Astrocyte of the cerebellum (primary cell): ENCODE measurements around the gene ENC1.
A peak's percentile ranks its signal among the peaks of the same experiment; 100 is the strongest.

Experiments
- DNase-seq: peaks from one replicate; pipeline ENCODE4 v3.0.0-alpha.2; 2011; ENCODE audit warnings: low read depth
- H3K4me3 ChIP-seq: 2 replicates; pipeline ENCODE4 v1.5.1; 2011; ENCODE audit warnings: mild to moderate bottlenecking, low read depth, low read length, moderate library complexity
- CTCF ChIP-seq: IDR thresholded peaks from 2 replicates; pipeline ENCODE4 v1.5.1; 2012; ENCODE audit warnings: low read length, low read depth, moderate library complexity, mild to moderate bottlenecking; ENCODE audit errors: missing control alignments
- in situ Hi-C: cut with HindIII; loops from 2 replicates; pipeline ENCODE4 v1.10.0; 2017; ENCODE audit warnings: low sequenced_read_pairs

Gene ENC1

GRCh38 chr5:74673011-74673790, 32.7 kb upstream of the ENC1 start:
- TF ChIP-seq CTCF = peak; percentile 21
- peak; percentile 39 for DNase-seq
- in situ Hi-C loops = loop anchor here (25.0 kb wide), 1 partner anchor 1086 kb away; no protein-coding TSS in a partner anchor
- H3K4me3 ChIP-seq = no peak overlapping the region

GRCh38 chr5:74672215-74672877, 31.8 kb upstream of the ENC1 start:
- in situ Hi-C loops = loop anchor here (25.0 kb wide), 1 partner anchor 1085 kb away; no protein-coding TSS in a partner anchor
- no peak for TF ChIP-seq CTCF
- H3K4me3 ChIP-seq = no peak overlapping the region
- DNase-seq = no peak

GRCh38 chr5:74670396-74671038, 30.0 kb upstream of the ENC1 start:
- DNase-seq = no peak
- H3K4me3 ChIP-seq = no peak overlapping the region
- in situ Hi-C loops = loop anchor here (25.0 kb wide), 1 partner anchor 1083 kb away; no protein-coding TSS in a partner anchor
- no peak for TF ChIP-seq CTCF

- no peak for DNase-seq
- in situ Hi-C loops = loop anchor here (25.0 kb wide), 1 partner anchor 1083 kb away; no protein-coding TSS in a partner anchor
- no peak for TF ChIP-seq CTCF
- H3K4me3 ChIP-seq = no peak overlapping the region
Observed at GRCh38 chr5:74669821-74670220, 29.3 kb upstream of the ENC1 start.

- no peak for TF ChIP-seq CTCF
- in situ Hi-C loops = loop anchor here (25.0 kb wide), 1 partner anchor 1080 kb away; no protein-coding TSS in a partner anchor
- DNase-seq = no peak
- no peak overlapping the region for H3K4me3 ChIP-seq
Observed at GRCh38 chr5:74667396-74667795, 26.9 kb upstream of the ENC1 start.

GRCh38 chr5:74665816-74666215, 25.3 kb upstream of the ENC1 start:
- H3K4me3 ChIP-seq = no peak overlapping the region
- in situ Hi-C loops = loop anchor here (25.0 kb wide), 1 partner anchor 1079 kb away; no protein-coding TSS in a partner anchor
- no peak for TF ChIP-seq CTCF
- no peak for DNase-seq
